DLD1 (cell line): ENCODE measurements around the gene LYL1.

Source experiments
- in situ Hi-C: cut with HindIII; loops from 2 replicates; pipeline ENCODE4 v1.10.0; 2017; ENCODE audit warnings: low sequenced_read_pairs

The LYL1 gene

DNA sequence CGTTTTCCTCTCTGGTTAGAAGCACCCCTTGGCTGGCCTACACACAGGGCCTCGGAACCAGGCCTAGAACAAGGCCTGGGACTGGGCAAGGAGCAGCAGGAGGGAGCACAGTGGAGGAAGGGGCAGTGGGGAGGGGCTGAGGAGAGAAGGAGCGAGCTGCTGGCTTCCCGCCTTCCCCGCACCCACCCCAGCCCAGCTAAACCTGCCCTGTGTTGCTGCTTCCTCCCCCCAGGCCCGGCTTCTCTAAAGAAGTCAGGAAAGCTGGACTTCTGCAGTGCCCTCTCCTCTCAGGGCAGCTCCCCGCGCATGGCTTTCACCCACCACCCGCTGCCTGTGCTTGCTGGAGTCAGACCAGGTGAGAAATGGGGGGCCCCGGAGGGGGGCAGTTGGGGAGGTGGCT is 24.3 kb downstream of the LYL1 start:
- in situ Hi-C loops = no loop called here

DNA sequence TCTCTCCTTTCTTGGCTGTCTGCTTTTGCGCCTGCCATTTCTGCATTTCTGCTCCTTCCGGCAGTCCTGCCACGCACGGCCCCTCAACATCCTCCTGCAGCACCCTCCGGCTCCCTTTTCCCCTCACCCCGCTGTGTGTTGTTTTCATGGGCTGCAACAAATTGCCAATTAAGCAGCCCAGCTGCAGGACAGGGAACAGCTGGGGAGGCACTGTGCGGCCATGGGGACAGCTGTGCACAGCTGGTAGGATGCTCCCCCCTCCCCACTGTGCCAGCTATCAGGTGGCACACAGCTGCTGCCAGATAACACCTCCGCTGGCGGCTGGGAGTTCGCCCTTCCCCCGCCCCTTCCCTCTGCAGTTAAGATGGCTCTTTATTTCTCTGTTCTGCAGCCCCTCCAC is 25.4 kb downstream of the LYL1 start:
- in situ Hi-C loops = no loop called here

GRCh38 chr19:13076787-13077186 is 25.9 kb downstream of the LYL1 start:
- in situ Hi-C loops = no loop called here

GRCh38 chr19:13076320-13076719 is 26.3 kb downstream of the LYL1 start:
- in situ Hi-C loops = no loop called here

GRCh38 chr19:13074378-13074777 is 28.3 kb downstream of the LYL1 start:
- in situ Hi-C loops = no loop called here

- in situ Hi-C loops = no loop called here
Observed at GRCh38 chr19:13073263-13073662, 29.4 kb downstream of the LYL1 start.

- in situ Hi-C loops = no loop called here
Observed at GRCh38 chr19:13072188-13072908, 30.3 kb downstream of the LYL1 start.

DNA sequence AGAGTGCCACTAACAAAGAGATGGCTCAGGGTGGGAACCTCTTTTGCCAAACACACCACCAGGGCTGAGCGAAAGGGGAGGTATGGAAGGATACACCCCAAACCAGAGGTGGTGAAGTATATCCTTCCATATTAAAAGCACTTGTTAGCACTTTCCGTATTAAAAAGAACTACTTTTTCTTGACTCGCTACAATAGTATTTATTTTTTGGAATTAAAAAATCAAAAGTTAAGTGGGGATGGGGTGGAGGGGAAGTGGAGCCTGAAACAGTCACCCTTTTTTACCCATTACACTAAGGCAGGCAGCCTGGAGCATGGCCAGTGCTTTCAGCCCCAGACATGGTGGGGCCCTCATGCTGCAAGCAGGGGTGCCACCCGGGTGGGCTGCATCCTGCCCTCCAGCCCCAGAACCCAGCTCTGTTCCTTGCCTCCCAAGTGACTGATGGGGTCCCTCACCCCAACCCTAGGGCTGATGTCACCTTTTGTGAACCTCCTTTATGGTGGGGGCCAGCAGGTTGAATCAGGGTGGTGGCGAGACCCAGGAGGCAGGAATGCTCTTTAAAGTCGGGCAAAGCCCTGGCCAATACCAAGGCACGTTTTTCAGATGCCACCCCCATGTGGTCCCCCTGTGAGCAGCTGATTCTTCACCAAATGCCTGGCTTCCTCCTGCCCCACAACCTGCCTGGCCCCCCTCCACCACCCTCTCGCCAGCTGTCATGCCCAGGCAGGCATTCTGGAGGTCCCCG is 31.0 kb downstream of the LYL1 start:
- in situ Hi-C loops = no loop called here

DNA sequence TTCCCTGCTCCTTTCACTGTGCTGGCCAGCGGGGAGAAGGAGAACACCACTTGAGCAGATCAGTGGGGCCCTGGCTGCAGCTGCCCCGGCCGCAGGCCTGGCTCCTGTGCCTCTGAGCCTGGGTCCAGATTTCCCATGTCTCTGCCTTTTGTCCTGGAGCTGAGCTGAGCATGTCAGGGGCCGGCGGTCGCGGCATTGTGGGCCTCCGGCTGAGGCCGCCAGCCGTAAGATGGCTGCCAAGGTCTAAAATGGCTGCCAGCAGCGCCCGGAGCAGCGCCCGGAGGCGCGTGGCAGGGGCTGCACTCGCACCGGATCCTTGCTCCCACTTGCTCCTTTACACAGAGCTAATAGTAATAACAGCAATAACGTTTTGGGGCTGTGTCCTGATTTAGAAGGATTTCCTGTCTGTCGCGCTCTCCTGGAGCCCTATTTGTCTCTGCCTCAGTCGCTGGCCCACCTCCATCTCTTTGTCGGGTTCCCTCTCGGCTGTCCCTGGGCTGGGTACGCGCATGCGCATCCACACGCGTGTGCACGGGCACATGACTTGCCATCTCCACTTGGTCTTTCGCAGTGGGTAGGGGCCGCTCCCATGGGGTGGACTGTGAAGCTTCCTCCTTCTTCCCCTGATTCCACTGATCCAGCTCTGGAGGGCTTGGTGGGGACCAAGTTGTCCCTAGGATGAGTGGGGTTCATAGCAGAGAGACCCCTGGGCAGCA is 32.1 kb downstream of the LYL1 start:
- in situ Hi-C loops = no loop called here

DNA sequence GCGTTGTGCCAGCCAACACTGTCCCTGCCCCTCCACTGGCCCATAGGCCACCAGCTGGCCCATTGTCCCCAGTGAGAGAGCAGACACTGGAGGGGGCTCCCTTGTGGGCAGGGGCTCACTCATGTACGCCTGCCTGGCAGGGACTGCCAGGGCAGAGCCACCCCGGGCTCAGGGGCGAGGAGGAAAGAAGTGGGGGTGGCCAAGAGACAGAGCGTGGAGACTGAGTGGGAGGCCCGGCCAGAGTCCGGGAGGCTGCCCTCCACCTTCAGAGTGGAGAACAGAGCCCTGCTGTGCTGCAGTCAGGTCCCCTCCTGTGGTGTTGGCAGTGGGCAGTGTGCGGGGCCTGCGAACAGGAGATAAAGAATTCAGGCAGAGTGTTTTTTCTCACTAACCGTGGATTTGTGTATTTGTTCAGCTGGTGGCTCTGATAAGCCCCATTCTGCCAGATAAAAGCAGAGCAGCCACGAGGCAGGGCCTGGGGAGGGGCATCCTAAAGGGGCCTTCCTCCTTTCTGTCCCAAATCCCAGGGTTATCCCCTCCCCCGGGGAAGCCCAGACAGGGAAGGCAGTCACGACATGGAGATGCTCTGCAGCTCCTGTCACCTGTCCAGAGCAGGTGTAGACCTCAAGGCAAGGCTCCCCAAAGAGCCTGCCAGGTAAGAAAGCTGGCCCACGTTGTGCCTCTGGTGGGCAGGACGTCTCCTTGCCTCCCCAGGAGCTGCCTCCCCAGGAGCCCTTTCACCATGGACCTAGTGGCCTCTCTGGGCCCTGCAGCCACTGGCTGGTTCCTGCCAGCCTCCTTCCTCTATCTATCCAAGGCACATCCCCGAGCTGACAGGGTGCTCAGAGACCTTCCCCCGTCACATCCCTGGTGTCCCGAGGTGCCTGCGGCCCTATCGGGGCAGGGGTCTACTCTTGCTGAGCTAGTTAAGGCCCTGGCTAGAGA is 33.0 kb downstream of the LYL1 start:
- in situ Hi-C loops = no loop called here

DNA sequence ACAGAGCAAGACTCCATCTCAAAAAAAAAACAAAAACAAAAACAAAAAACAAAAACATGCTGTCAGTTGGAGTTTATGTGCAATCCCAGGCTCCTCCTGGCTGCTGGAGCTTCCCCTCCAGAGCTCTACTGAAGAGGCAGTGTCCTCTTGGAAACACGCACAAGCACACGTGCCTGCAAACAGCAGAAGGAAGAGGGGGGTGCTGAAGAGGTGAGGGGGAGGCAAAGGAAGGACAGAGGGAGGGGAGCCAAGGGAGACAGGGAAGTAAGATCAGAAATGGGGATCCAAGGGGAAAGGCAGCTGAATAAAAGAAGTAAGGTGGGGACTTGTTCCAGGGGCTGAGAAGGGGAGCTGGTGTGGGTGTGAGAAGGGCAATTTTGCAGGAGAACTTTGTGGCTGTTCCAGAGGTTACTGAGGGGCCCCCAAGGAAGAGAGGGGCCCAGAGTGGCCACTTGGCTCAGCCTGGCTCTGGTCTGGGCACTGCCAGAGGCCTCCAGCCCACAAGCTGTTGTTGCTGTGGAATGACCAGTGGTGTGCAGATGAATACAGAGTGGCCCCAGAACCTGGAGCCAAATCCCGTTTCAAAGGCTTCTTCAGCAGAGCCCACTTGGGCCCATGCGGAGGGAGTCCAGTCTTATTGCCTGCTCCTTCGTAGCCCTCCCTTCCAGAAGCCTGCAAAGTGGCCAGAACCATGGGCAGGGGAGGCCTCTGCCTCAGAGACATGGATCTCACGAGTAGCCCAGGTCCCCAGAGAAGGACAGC is 34.4 kb downstream of the LYL1 start:
- in situ Hi-C loops = no loop called here

DNA sequence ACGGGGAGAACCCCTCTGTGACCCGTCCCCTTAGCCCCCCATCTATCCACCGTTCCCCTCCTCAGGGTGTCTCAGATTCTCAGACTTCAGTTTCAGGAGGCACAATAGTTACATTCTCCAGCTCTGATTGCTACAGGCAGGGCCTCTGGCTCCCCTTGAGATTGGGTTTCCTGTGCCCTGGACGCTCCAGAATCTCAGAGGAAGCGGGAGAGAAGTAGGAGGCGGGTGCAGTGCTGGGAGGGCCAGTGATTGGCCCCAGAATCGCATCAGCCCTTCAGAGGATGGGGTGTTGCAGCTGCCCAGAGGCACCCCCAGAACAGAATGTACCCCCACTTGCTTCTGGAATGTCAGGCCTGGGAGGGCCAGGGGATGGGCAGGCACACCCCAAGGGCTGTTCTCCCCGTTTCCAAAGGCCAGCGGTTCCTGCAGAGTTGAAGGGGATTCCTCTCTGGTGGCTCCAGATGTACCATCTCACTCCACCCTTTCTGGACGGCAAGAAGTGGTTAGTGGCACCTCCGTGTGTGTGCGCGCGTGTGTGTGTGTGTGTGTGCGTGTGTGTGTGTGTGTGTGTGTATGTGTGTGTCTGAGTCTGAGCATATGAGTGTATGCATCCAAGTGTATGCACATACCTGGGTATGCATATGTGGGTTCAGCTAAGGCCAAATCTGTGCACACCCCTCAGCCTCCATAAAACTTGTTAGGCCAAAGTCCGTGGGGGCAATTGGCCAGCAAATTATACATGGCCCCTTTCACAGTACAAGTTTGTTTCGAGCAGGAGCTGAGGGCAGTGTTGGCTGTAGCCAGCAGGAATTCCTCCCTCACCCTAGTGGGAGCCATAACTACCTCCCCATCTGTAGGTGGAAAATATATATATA is 35.5 kb downstream of the LYL1 start:
- in situ Hi-C loops = no loop called here

DNA sequence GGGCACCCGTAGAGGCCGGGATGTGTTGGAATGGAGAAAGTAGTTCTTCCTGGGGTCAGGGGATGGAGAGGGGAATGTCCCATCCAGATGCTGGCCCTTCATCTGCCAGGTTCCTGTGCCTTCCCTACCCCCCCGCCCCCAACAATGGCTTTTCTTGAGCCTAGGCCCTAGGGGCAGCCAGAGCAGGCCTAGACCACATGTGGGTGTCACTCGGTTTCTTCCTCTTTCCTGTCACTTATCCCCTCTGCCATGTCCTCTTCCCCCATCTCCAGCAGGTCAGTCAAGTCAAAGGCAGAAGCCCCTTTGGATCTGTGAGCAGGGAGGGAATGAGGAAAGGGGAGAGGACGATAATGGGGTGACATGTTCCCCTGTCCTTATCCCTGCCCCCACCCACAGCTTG is 36.4 kb downstream of the LYL1 start:
- in situ Hi-C loops = no loop called here

DNA sequence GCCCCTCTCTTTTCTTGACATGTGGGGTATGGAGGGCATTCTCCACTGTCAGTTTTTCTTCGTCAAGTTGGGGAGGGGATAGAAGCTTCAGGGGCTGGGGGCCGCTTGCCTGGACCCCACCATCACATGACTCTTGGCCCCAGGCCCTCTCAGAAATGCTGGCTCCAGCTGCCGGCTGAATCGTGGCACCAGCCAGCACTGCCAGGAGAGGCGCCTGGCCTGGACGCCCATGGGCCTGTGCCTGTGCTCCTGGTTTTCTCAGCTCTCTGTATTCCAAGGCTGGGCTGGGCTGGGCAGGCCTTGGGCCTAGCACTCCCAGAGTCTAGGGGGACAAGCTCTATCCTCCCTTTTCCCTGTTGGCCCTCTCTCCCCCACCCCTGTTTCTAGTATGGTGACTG is 38.6 kb downstream of the LYL1 start:
- in situ Hi-C loops = no loop called here

DNA sequence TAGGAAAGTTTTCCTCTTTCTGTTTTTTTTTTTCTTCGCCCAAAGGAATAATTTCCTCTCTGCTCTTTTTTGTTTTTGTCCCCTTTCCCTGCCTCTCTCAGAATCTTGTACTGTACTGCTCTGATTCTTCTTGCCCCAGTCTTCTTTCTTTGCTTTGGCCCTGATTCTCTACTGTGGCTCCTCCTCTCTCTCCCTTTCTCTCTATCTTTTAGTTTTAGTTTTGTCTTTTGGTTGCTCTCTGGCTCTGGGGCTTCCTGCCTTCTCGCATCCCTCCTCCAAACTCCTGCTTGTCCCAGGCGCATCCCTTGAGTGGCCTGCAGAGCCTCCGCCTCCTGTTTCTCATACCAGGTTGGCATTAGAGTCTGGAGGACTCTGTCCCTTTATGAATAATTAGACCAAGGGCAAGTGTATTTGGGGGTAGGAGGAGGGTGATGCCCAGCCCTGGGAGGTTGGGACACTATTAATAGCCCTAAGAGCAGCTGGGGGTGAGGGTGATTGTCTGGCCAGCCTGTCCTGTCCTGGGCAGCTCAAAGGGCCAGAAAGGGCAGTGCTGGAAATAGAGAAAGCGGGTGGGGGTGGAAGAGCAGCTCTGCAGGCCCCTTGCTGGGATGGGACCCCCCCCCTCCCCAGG is 39.1 kb downstream of the LYL1 start:
- in situ Hi-C loops = no loop called here

- in situ Hi-C loops = no loop called here
Observed at GRCh38 chr19:13062317-13062716, 40.3 kb downstream of the LYL1 start.

DNA sequence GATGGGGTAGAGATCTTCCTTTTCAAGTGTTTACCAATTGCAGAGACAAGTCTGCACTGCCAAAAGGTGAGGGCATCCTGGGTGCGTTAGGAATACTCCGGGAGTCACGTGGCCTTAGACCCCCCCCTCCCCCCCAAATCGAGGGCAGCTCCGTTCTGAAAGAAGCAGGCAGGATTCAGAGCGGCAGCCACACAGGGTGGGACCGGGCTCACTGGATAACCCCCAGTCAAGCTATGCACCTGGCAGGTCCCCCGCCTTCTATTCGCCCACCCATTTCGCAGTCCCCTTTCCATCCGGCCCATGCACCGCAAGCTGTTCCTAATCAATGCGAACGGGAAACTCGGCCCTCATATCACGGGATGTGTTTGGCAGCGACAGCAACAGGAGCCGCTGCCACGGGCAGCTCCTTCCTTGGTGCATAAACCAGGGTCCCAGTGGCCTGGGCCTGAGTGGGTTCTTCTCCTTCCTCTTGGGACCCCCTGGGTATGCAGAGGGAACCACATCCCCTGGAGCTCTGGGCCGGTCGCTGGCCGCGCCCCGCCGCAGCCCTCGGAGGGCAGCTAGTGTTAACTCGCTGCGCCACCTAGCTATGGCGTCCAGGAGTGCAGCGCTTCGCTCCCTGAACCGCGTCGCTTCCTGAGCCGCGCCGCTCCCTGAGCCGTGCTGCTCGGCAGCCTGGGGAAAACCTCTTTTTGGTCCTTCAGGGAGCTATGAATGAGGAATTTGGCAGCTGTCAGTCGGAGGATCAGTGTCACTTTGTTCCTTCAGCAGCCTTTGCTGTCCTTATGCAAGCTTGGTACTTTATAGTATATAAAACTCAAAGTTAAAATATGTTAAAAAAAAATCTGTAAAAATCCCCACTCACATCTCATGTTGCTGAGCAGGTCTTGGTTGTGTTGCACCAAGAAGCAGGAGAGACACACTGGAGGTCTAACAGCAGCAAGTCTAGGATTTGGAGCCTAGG is 41.4 kb downstream of the LYL1 start:
- in situ Hi-C loops = no loop called here
